Fibroblast of upper back skin (primary cell): ENCODE measurements around the gene CARD10.

Source experiments
- DNase-seq: peaks from one replicate; pipeline ENCODE4 v3.0.0-alpha.2; 2013

Gene CARD10, protein sequence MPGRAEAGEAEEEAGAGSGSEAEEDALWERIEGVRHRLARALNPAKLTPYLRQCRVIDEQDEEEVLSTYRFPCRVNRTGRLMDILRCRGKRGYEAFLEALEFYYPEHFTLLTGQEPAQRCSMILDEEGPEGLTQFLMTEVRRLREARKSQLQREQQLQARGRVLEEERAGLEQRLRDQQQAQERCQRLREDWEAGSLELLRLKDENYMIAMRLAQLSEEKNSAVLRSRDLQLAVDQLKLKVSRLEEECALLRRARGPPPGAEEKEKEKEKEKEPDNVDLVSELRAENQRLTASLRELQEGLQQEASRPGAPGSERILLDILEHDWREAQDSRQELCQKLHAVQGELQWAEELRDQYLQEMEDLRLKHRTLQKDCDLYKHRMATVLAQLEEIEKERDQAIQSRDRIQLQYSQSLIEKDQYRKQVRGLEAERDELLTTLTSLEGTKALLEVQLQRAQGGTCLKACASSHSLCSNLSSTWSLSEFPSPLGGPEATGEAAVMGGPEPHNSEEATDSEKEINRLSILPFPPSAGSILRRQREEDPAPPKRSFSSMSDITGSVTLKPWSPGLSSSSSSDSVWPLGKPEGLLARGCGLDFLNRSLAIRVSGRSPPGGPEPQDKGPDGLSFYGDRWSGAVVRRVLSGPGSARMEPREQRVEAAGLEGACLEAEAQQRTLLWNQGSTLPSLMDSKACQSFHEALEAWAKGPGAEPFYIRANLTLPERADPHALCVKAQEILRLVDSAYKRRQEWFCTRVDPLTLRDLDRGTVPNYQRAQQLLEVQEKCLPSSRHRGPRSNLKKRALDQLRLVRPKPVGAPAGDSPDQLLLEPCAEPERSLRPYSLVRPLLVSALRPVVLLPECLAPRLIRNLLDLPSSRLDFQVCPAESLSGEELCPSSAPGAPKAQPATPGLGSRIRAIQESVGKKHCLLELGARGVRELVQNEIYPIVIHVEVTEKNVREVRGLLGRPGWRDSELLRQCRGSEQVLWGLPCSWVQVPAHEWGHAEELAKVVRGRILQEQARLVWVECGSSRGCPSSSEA

GRCh38 chr22:37519268-37520195 is at the start of gene CARD10:
CARD10 (minus strand) TSS chr22:37519415; CDS start chr22:37519200, 215 bp downstream.
- DNase-seq = peak; percentile 14

GRCh38 chr22:37568448-37569008 is 49.3 kb upstream of the CARD10 start:
- DNase-seq = no peak

GRCh38 chr22:37568012-37568411 is 48.8 kb upstream of the CARD10 start:
- DNase-seq = no peak

DNA sequence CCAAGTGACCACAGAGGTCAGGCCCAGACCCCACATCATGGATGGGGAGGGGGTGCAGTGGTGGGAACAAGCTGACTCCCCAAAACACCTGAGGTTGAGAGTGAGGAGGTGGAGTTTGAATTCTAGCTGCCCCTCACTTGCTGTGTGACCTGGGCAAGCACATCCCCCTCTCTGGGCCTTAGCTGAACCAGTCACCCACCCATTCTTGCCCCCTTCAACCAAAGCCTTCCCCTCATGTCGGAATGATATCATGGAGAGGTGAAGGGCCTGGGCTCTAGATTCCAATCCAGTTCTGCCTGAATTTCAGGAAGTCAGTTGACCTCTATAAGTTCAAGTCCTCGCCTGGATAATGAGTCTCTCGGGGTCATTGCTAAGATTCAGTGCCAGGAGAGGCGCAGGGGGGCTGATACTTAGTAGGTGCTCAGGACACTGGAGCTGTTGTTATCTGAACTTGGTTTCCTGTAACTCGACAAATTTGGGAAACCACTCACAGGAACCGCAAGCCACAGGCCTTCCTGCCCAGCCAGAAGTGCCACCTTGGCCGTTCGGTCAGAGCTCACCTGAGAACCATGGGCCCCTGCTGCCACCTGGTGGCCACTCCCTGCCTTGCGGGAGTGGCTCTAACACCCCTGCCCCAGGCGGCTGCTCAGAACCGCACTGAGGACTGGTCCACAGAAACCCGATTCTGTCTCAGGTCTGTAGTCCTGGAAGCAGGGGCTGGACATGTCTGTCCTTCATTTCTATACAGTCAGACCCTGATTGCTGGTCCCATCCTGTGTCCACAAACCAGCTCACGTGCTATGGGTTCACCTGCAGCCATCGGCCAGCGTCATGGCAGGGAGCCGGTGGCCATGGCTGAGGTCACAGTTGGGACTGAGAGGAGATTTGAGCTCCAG is 47.9 kb upstream of the CARD10 start:
- peak; percentile 50 for DNase-seq

DNA sequence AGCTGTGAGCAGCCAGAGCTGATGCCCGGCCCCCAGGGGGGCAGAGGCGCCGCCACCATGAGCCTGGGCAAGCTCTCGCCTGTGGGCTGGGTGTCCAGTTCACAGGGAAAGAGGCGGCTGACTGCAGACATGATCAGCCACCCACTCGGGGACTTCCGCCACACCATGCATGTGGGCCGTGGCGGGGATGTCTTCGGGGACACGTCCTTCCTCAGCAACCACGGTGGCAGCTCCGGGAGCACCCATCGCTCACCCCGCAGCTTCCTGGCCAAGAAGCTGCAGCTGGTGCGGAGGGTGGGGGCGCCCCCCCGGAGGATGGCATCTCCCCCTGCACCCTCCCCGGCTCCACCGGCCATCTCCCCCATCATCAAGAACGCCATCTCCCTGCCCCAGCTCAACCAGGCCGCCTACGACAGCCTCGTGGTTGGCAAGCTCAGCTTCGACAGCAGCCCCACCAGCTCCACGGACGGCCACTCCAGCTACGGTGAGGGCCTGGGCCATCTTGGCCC is 47.2 kb upstream of the CARD10 start:
- DNase-seq = no peak

GRCh38 chr22:37565830-37566229 is 46.6 kb upstream of the CARD10 start:
- no peak for DNase-seq

GRCh38 chr22:37564111-37564711 is 45.0 kb upstream of the CARD10 start:
- no peak for DNase-seq

GRCh38 chr22:37563153-37564081 is 44.2 kb upstream of the CARD10 start:
- peak; percentile 93 for DNase-seq

DNA sequence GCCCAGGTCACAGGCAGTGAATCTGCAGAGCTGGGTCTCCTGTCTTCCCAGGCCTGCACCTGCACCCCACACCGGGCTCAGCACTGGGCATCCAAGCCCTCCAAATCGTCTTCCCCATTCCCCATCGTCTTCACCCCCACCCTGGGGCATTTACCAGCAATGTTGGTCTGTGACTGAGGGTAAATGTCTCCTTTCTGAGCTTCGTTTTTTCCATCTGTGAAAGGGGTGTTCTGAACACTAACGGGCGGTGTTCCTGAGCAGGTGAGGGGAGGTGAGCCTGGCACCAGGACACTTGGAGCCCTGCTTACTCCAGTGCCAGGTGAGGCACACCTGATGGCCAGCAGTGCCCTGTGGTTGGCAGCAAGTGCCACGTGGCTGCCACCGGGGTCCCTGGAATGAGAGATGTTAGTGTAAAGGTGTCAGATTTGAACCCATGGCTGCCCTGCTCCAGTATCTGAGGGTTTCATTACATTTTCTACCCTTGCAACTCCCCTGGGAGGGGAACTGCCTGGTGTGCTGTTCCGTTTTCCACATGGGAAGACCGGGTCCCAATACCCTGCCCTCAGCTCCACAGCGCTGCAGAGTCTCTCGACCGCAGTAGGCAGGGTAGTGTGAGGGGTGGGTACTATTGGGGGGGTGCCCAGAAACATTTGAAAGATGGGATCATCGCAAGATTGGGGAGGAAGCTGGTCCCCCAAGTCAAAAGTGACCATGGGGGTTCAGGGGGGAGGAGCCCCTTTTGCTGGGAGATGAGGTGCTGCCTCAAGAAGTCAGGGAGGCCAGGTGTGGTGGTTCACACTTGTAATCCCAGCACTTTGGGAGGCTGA is 43.0 kb upstream of the CARD10 start:
- no peak for DNase-seq

DNA sequence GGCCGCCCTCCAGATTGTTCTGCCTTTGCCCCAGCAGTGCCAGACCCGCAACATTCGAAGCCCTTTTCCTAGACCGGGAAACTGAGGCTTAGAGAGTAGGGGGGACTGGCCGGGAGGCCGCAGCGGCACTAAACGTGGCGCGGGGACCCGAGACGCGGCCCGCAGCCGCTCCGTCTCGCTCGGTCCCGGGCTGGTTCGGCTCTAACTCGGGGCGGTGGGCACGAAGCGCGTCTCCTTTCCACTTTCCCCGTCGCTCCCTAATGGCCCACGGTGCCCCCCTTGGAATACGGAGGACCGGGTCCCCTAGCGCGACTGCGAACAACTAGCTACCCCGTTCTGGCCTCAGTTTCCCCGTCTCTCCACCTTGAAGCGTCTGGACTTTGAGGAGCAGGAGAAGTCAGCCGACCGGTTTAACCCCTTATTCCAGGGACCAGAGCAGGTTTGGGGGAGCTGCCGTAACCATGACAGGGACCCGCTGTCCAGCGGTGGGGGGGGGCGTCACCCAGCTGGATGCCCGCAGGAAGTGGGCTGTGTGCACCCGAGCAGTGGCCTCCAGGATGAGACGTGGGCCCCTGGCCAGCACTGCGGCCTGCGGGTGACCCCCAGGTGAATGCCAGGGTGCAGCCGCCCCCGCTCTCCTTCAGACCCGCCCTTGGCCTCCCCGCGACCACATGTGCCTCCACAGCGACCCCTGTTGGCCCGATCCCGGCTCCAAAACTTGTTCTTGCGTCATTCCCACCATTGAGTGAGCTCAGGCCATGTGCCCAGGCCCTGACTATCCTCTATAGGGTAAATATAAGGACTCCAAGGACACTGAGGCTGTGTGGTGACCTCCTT is 42.2 kb upstream of the CARD10 start:
- DNase-seq = peak; percentile 88

DNA sequence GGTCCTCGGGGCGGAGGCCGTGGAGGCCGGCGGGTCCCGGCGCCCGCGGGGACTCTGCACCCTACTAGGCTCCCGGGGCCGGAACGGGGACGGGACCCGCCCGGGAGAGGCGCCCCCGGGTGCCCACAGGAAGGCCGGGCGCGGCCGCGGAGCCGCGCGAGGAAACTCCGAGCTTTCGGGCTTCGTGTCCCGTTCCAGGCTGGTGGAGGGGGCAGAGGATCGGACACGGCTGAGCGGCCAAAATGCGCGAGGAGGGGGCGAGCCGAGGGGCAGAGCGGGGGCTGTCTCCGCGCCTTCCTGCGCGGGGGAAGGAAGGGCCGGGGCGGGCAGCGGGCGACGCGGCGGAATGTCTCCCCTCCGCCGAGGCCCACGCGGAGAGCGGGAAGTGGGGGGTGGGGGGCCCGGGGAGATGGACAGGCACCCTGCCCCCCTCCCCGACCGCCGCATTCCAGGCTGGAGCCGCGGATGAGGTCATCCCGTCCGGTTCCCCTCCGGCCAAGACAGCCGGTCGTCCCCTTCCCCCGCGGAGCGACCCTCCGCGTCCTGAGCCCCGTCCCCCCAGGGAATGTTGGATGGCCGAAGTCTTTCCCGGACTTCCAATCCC is 41.5 kb upstream of the CARD10 start:
- DNase-seq = peak; percentile 78

DNA sequence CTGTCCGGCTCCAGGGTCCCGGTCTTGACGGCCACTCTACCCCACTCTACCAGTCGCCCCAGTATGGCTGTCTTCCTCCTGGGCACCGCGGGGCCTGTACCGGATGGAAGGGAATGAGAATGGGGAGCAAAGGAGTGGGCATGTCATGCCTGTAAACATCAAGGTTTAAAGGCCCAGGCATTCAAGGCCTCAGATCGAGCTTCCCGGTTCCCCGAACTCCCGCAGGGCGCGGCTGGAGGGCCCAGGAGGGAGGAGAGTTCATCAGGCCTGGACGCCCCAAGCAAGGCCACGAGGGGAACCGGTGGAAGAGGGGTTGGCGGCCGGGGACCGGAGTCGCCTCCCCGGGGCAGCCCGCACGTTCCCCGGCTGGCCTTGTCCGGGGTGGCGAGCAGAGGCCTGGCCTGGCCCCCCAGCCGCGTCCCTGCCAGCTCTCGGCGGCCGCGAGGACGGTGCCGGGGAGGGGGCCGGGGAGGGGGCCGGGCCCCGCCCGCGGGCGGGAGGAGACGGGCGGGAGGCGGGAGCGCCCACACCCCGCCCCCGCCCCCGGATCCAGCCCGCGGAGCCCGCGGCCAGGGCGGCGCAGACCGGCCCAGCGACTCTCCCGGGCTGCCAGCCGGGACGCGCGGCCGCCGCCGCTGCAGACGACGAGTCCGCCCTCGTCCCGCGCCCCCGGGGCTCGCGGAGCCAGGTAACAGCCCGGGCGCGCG is 40.8 kb upstream of the CARD10 start, which contains the start of gene CDC42EP1:
CDC42EP1 (plus strand) TSS at position 580 of the 707 bp plus-strand sequence. CDS start 5,870 bp downstream, outside the sequence.
- DNase-seq = peak; percentile 48

GRCh38 chr22:37559521-37559900 is 40.3 kb upstream of the CARD10 start:
- DNase-seq = no peak

- DNase-seq = no peak
Observed at GRCh38 chr22:37558815-37559214, 39.6 kb upstream of the CARD10 start.

GRCh38 chr22:37557321-37558001 is 38.2 kb upstream of the CARD10 start:
- no peak for DNase-seq
